Measurements from ENCODE around the gene TEAD1. TPM values are rescaled to one million over a fixed set of nuclear protein-coding genes. Genes with fewer than 3 reads are reported as not detected.

TEAD1 gene
- total RNA-seq, 4 donors from 2014 or later, result 46.1 to 175 (median 126) TPM

DNA sequence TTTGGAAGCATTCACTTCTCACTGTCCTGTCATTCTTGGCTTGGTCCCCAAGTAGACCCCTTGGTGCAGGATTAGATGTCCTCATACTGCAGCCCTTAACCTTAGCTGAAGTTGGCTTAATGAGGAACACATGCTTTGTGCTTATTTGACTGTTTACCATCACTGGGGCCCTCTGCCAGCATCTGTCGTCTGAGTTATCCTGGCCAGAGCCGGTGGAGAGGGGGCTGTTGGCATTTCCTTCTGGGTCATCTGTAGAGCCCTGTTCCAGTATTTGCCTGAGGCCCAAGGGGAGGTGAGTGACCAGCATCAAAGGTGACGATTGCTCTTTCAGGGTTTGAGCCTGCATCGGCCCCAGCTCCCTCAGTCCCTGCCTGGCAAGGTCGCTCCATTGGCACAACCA lies 208.4 kb downstream of the TEAD1 start:
- Histone ChIP-seq H3K4me1 (peaks cover 0 to 3% of the 10 kb centered on the region in 2 donors), H3K4me3 (no peak overlapping the region), H3K9me3 (no peaks in the 10 kb centered on the region), H3K27ac (no peak overlapping the region), H3K36me3 (peaks cover 0 to 52% of the 10 kb centered on the region in 2 donors), H3K27me3 (no peaks in the 10 kb centered on the region)
- DNase-seq (no peak), ATAC-seq (no peak)
- intact Hi-C loops (cut with DNase I; ENCODE audit: low total_unique reads) (no loop called here), in situ Hi-C loops (cut with MboI; ENCODE audit: low sequenced_read_pairs in 4 of 4) (loop anchor here in 2 of 4 donors (10.0 to 25.0 kb wide), 3 partner anchors 195 to 545 kb away; no protein-coding TSS in a partner anchor)
- no peak for TF ChIP-seq POLR2A (IDR thresholded peaks at IDR 0.05)
- TF ChIP-seq, protein P1, sequence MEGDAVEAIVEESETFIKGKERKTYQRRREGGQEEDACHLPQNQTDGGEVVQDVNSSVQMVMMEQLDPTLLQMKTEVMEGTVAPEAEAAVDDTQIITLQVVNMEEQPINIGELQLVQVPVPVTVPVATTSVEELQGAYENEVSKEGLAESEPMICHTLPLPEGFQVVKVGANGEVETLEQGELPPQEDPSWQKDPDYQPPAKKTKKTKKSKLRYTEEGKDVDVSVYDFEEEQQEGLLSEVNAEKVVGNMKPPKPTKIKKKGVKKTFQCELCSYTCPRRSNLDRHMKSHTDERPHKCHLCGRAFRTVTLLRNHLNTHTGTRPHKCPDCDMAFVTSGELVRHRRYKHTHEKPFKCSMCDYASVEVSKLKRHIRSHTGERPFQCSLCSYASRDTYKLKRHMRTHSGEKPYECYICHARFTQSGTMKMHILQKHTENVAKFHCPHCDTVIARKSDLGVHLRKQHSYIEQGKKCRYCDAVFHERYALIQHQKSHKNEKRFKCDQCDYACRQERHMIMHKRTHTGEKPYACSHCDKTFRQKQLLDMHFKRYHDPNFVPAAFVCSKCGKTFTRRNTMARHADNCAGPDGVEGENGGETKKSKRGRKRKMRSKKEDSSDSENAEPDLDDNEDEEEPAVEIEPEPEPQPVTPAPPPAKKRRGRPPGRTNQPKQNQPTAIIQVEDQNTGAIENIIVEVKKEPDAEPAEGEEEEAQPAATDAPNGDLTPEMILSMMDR (IDR thresholded peaks at IDR 0.05 in 4 of 5, conservative IDR thresholded peaks at IDR 0.05 in 1 of 5), result no peak

DNA sequence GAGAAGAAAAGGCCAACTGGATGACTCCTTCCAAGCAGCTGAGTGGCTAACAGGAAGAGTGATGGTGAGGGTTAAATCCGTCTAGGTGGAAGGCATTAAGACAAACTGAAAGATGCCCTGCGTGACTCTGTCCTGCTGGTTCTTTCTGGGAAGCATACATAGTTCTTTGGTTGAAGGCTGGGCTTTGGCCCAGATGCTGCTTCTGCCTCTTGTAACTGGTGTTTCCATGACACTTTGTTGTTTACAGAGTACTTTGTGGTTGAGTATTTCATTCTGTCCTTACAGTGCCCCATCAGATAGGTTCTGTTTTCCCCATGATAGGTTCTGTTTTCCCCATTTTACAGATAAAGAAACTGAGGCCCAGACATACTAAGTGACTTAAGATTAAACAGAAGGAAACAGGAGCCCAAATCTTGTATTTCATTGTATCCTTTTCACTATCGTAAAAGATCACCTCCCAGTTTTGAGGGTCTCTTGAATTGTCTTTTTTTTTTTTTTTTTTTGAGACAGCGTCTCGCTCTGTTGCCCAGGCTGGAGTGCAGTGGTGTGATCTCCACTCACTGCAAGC lies 210.6 kb downstream of the TEAD1 start:
- TF ChIP-seq POLR2A (IDR thresholded peaks at IDR 0.05), result no peak
- TF ChIP-seq, protein P1 (IDR thresholded peaks at IDR 0.05 in 4 of 5, conservative IDR thresholded peaks at IDR 0.05 in 1 of 5), result no peak
- no peaks in the 10 kb centered on the region for H3K27me3 ChIP-seq
- in situ Hi-C loops (cut with MboI; ENCODE audit: low sequenced_read_pairs in 4 of 4), result loop anchor here in 2 of 4 donors (5.0 to 25.0 kb wide), 4 partner anchors 198 to 548 kb away; no protein-coding TSS in a partner anchor
- ATAC-seq (no peak), DNase-seq (no peak)
- intact Hi-C loops (cut with DNase I; ENCODE audit: low total_unique reads), result no loop called here
- H3K27ac ChIP-seq, result no peak overlapping the region
- H3K4me1 ChIP-seq, result peaks cover 16 to 17% of the 10 kb centered on the region in 2 donors
- no peaks in the 10 kb centered on the region for H3K9me3 ChIP-seq
- no peak overlapping the region for H3K4me3 ChIP-seq
- H3K36me3 ChIP-seq, result peaks cover 0 to 52% of the 10 kb centered on the region in 2 donors

DNA sequence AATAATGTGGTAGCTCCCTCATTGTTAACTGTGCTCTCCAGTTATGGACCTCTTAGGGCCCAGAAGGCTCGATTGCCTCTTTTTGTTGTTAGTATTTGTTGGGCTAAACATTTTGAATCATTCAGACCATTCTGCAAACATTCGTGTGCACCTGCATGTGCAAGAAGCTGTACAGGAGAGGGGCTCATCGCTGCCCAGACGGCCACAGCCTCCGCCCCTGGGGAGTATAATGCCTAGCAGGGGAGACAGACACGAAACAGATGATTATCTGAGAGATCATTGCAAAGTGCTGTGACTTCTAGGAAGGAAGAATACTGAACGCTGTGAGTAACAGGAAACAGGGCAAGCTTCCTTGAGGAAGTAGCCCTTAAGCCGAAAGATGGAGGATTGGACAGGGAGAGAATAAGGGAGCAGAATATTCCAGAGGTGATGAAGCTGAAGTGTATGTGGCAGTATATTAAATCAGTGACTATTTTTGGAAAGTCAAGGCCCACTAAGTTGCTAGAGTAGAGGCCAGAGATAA lies 211.6 kb downstream of the TEAD1 start:
- peaks cover 24 to 25% of the 10 kb centered on the region in 2 donors for H3K4me1 ChIP-seq
- ATAC-seq (no peak), DNase-seq (no peak)
- no peak overlapping the region for H3K4me3 ChIP-seq
- H3K27ac ChIP-seq, result peak overlapping the region in 2 of 4 donors; percentile 2 to 27
- H3K9me3 ChIP-seq, result no peaks in the 10 kb centered on the region
- no peaks in the 10 kb centered on the region for H3K27me3 ChIP-seq
- peaks cover 0 to 44% of the 10 kb centered on the region in 2 donors for H3K36me3 ChIP-seq
- no peak for TF ChIP-seq POLR2A (IDR thresholded peaks at IDR 0.05)
- TF ChIP-seq, protein P1 (IDR thresholded peaks at IDR 0.05 in 4 of 5, conservative IDR thresholded peaks at IDR 0.05 in 1 of 5), result no peak
- in situ Hi-C loops (cut with MboI; ENCODE audit: low sequenced_read_pairs in 4 of 4) (loop anchor here in 2 of 4 donors (5.0 to 25.0 kb wide), 4 partner anchors 198 to 548 kb away; no protein-coding TSS in a partner anchor), intact Hi-C loops (cut with DNase I; ENCODE audit: low total_unique reads) (no loop called here)

DNA sequence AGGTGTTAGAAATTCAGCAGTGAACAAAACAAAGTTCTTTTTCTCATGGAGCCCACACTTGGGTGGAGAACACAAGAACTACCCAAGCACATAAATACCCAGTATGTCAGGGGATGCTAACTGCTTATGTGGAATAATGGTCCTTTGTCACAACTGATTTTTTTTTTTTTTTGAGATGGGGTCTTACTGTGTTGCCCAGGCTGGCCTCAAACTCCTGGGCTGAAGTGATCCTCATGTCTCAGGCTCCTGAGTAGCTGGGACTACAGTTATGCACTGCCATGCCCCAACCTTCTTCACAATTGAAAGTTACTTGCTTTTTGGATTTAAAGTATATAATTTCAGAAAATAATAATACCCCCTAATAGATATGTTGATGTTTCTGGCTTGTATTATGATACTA lies 212.3 kb downstream of the TEAD1 start:
- ATAC-seq (no peak), DNase-seq (no peak)
- H3K4me3 ChIP-seq, result no peak overlapping the region
- intact Hi-C loops (cut with DNase I; ENCODE audit: low total_unique reads), result no loop called here
- no peak for TF ChIP-seq POLR2A (IDR thresholded peaks at IDR 0.05)
- TF ChIP-seq, protein P1 (IDR thresholded peaks at IDR 0.05 in 4 of 5, conservative IDR thresholded peaks at IDR 0.05 in 1 of 5), result no peak
- H3K27ac ChIP-seq, result peak overlapping the region in 2 of 4 donors; percentile 2 to 27
- peaks cover 0 to 37% of the 10 kb centered on the region in 2 donors for H3K36me3 ChIP-seq
- in situ Hi-C loops (cut with MboI; ENCODE audit: low sequenced_read_pairs in 4 of 4), result loop anchor here in 2 of 4 donors (5.0 to 25.0 kb wide), 4 partner anchors 199 to 549 kb away; no protein-coding TSS in a partner anchor
- no peaks in the 10 kb centered on the region for H3K9me3 ChIP-seq
- peaks cover 25 to 30% of the 10 kb centered on the region in 2 donors for H3K4me1 ChIP-seq
- no peaks in the 10 kb centered on the region for H3K27me3 ChIP-seq

Data from gastrocnemius medialis (tissue), 4 donors.